ENCODE measurements around the gene TPCN2. TPM values are rescaled to one million over a fixed set of nuclear protein-coding genes. Genes with fewer than 3 reads are reported as not detected.

Gene TPCN2
- total and polyA plus RNA-seq, 2 experiments from 2014 or later, result 39.4 to 42.2 TPM

GRCh38 chr11:69164824-69165223 is 116.1 kb downstream of the TPCN2 start:
- Histone ChIP-seq H3K27me3 (no peaks in the 10 kb centered on the region), H3K4me3 (no peak overlapping the region), H3K4me1 (ENCODE audit: low read depth) (no peaks in the 10 kb centered on the region), H3K9me3 (ENCODE audit: low read depth) (no peaks in the 10 kb centered on the region), H3K27ac (no peak overlapping the region), H3K36me3 (no peaks in the 10 kb centered on the region)
- TF ChIP-seq CTCF (IDR thresholded peaks at IDR 0.05; ENCODE audit: low read depth, low read length), result no peak
- DNase-seq (ENCODE audit: low read depth in 1 of 2, low spot score in 1 of 2), result no peak

GRCh38 chr11:69165775-69166174 is 117.0 kb downstream of the TPCN2 start:
- H3K9me3 ChIP-seq (ENCODE audit: low read depth), result no peaks in the 10 kb centered on the region
- H3K27ac ChIP-seq, result no peak overlapping the region
- no peak for DNase-seq (ENCODE audit: low read depth in 1 of 2, low spot score in 1 of 2)
- no peaks in the 10 kb centered on the region for H3K27me3 ChIP-seq
- no peak for TF ChIP-seq CTCF (IDR thresholded peaks at IDR 0.05; ENCODE audit: low read depth, low read length)
- H3K4me1 ChIP-seq (ENCODE audit: low read depth), result peaks cover 2% of the 10 kb centered on the region
- H3K36me3 ChIP-seq, result no peaks in the 10 kb centered on the region
- no peak overlapping the region for H3K4me3 ChIP-seq

GRCh38 chr11:69166218-69167115 is 117.7 kb downstream of the TPCN2 start:
- Histone ChIP-seq H3K27ac (peak overlapping the region; percentile 4), H3K36me3 (no peaks in the 10 kb centered on the region), H3K4me1 (ENCODE audit: low read depth) (peaks cover 5% of the 10 kb centered on the region), H3K27me3 (no peaks in the 10 kb centered on the region), H3K9me3 (ENCODE audit: low read depth) (no peaks in the 10 kb centered on the region), H3K4me3 (no peak overlapping the region)
- TF ChIP-seq CTCF (IDR thresholded peaks at IDR 0.05; ENCODE audit: low read depth, low read length), result peak; percentile 30
- DNase-seq (ENCODE audit: low read depth in 1 of 2, low spot score in 1 of 2), result peak; percentile 53 to 78

GRCh38 chr11:69167130-69167915 is 118.6 kb downstream of the TPCN2 start:
- Histone ChIP-seq H3K36me3 (no peaks in the 10 kb centered on the region), H3K27me3 (no peaks in the 10 kb centered on the region), H3K9me3 (ENCODE audit: low read depth) (no peaks in the 10 kb centered on the region), H3K4me1 (ENCODE audit: low read depth) (peaks cover 5% of the 10 kb centered on the region), H3K27ac (no peak overlapping the region), H3K4me3 (no peak overlapping the region)
- TF ChIP-seq CTCF (IDR thresholded peaks at IDR 0.05; ENCODE audit: low read depth, low read length), result no peak
- DNase-seq (ENCODE audit: low read depth in 1 of 2, low spot score in 1 of 2), result no peak

- peaks cover 5% of the 10 kb centered on the region for H3K4me1 ChIP-seq (ENCODE audit: low read depth)
- TF ChIP-seq CTCF (IDR thresholded peaks at IDR 0.05; ENCODE audit: low read depth, low read length), result no peak
- H3K36me3 ChIP-seq, result no peaks in the 10 kb centered on the region
- H3K27me3 ChIP-seq, result no peaks in the 10 kb centered on the region
- peak in 1 of 2 donors; percentile 34 for DNase-seq (ENCODE audit: low read depth in 1 of 2, low spot score in 1 of 2)
- no peak overlapping the region for H3K4me3 ChIP-seq
- H3K9me3 ChIP-seq (ENCODE audit: low read depth), result no peaks in the 10 kb centered on the region
- no peak overlapping the region for H3K27ac ChIP-seq
Measured at GRCh38 chr11:69167916-69168691, 119.4 kb downstream of the TPCN2 start.

Data from cardiac muscle cell (in vitro differentiated cells and primary cell).